HG02678 (cell line): ENCODE results near the gene SH3BP5.

Experiments used
- ATAC-seq: cut with Tn5 transposase; IDR thresholded peaks from one replicate; pipeline ENCODE4 v1.9.1; 2021; ENCODE audit warnings: mild to moderate bottlenecking, moderate library complexity; ENCODE audit not compliant: unreplicated experiment

The SH3BP5 gene

GRCh38 chr3:15260531-15260930 is 71.9 kb downstream of the SH3BP5 start:
- no peak for ATAC-seq

GRCh38 chr3:15258720-15259119 is 73.7 kb downstream of the SH3BP5 start:
- ATAC-seq = no peak

GRCh38 chr3:15256861-15257341 is 75.5 kb downstream of the SH3BP5 start:
- ATAC-seq = no peak

- no peak for ATAC-seq
Observed at GRCh38 chr3:15255215-15255614, 77.2 kb downstream of the SH3BP5 start.

- no peak for ATAC-seq
Observed at GRCh38 chr3:15253023-15253697, 79.2 kb downstream of the SH3BP5 start.

- no peak for ATAC-seq
Observed at GRCh38 chr3:15246186-15246585, 86.2 kb downstream of the SH3BP5 start.

GRCh38 chr3:15243822-15244482 is 88.4 kb downstream of the SH3BP5 start:
- no peak for ATAC-seq

- ATAC-seq = no peak
Observed at GRCh38 chr3:15241341-15241740, 91.0 kb downstream of the SH3BP5 start.

- no peak for ATAC-seq
Observed at GRCh38 chr3:15229262-15229661, 103.1 kb downstream of the SH3BP5 start.

- no peak for ATAC-seq
Observed at GRCh38 chr3:15228147-15228546, 104.2 kb downstream of the SH3BP5 start.

- ATAC-seq = no peak
Observed at GRCh38 chr3:15223685-15224572, 108.5 kb downstream of the SH3BP5 start.

GRCh38 chr3:15221574-15222217 is 110.7 kb downstream of the SH3BP5 start:
- no peak for ATAC-seq

- no peak for ATAC-seq
Observed at GRCh38 chr3:15220661-15221060, 111.7 kb downstream of the SH3BP5 start.

- no peak for ATAC-seq
Observed at GRCh38 chr3:15220056-15220455, 112.3 kb downstream of the SH3BP5 start.

GRCh38 chr3:15218689-15219088 is 113.7 kb downstream of the SH3BP5 start:
- no peak for ATAC-seq

GRCh38 chr3:15217841-15218267 is 114.5 kb downstream of the SH3BP5 start:
- ATAC-seq = no peak

GRCh38 chr3:15217011-15217671 is 115.2 kb downstream of the SH3BP5 start:
- no peak for ATAC-seq

- ATAC-seq = no peak
Observed at GRCh38 chr3:15216501-15216900, 115.9 kb downstream of the SH3BP5 start.

GRCh38 chr3:15215996-15216395 is 116.4 kb downstream of the SH3BP5 start:
- no peak for ATAC-seq

GRCh38 chr3:15214758-15215157 is 117.6 kb downstream of the SH3BP5 start:
- ATAC-seq = no peak
